NCI-H2196 treated with DMSO at 0.1 percent for 48 hours (cell line): ENCODE results near the gene FBLN2.

ENCODE experiments used
- DNase-seq: peaks from one replicate; lab custom pipeline; 2025; ENCODE audit not compliant: unreplicated experiment; lab: John Stamatoyannopoulos, UW

The FBLN2 gene

GRCh38 chr3:13577181-13578121 lies 28.5 kb downstream of the FBLN2 start:
- DNase-seq: no peak

- DNase-seq: no peak
Measured at GRCh38 chr3:13578251-13578650, 29.3 kb downstream of the FBLN2 start.

GRCh38 chr3:13579063-13579462 lies 30.1 kb downstream of the FBLN2 start:
- DNase-seq: no peak

GRCh38 chr3:13580256-13581023 lies 31.5 kb downstream of the FBLN2 start:
- no peak for DNase-seq

- no peak for DNase-seq
Measured at GRCh38 chr3:13581485-13582365, 32.8 kb downstream of the FBLN2 start.

GRCh38 chr3:13582366-13583250 lies 33.7 kb downstream of the FBLN2 start:
- no peak for DNase-seq

GRCh38 chr3:13583251-13584180 lies 34.6 kb downstream of the FBLN2 start:
- DNase-seq: no peak

GRCh38 chr3:13584427-13584891 lies 35.5 kb downstream of the FBLN2 start:
- DNase-seq: no peak

GRCh38 chr3:13584901-13585300 lies 36.0 kb downstream of the FBLN2 start:
- DNase-seq: no peak

GRCh38 chr3:13587442-13587841 lies 38.5 kb downstream of the FBLN2 start:
- no peak for DNase-seq

- no peak for DNase-seq
Measured at GRCh38 chr3:13588221-13588701, 39.3 kb downstream of the FBLN2 start.

- DNase-seq: no peak
Measured at GRCh38 chr3:13588993-13589392, 40.1 kb downstream of the FBLN2 start.

GRCh38 chr3:13590841-13591520 lies 42.1 kb downstream of the FBLN2 start:
- DNase-seq: no peak

- no peak for DNase-seq
Measured at GRCh38 chr3:13593615-13594014, 44.7 kb downstream of the FBLN2 start.

GRCh38 chr3:13594146-13594545 lies 45.2 kb downstream of the FBLN2 start:
- DNase-seq: no peak

- DNase-seq: no peak
Measured at GRCh38 chr3:13594991-13595421, 46.1 kb downstream of the FBLN2 start.

GRCh38 chr3:13595485-13595884 lies 46.6 kb downstream of the FBLN2 start:
- DNase-seq: no peak
